IPS DF 4.7 (cell line): ENCODE measurements around the gene ALKBH3.

Experiments used
- DNase-seq: peaks from one replicate; pipeline ENCODE4 v3.0.0-alpha.2; 2013; ENCODE audit warnings: low spot score; ENCODE audit errors: extremely low read depth

ALKBH3 gene

DNA sequence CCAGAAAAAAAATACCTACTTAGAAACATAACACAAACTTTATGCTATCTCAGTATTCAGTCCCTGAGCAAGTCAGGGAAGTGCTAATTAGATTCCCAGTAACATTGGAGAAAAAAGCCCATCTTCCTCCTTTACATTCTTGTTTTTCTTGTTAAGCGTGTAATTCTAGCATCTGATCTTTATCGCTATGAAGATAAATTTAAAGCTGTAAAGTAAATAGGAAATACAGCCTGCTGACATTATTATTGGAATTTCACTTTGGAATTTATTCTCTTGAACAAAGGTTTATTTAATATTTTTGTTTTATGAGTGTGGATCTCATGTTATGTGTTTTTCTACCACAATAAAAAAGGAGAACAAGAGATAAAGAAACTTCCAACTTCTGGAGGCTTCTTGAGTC, 13.9 kb downstream of the ALKBH3 start:
- no peak for DNase-seq

DNA sequence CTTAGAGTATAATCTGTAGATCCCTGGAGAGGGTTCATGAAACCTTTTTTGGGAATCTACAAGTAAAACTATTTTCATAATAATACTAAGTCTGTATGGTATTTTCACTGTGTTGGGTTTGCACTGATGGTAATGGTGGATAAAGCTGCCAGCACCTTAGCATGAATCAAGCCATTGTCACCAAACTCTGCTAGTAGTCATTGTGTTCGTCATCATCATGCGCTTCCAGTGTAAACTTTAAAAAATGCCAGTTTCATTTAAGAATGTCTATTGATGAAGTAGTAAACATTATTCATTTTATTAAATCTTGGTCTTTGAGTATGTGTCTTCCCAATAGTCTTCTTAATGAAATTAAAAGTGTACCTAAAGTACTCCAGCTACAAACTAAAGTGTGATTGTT, 15.0 kb downstream of the ALKBH3 start:
- DNase-seq: no peak

- DNase-seq: no peak
These were observed 17.9 kb downstream of the ALKBH3 start for GRCh38 chr11:43898574-43898973.

GRCh38 chr11:43899094-43899493, 18.5 kb downstream of the ALKBH3 start:
- no peak for DNase-seq

DNA sequence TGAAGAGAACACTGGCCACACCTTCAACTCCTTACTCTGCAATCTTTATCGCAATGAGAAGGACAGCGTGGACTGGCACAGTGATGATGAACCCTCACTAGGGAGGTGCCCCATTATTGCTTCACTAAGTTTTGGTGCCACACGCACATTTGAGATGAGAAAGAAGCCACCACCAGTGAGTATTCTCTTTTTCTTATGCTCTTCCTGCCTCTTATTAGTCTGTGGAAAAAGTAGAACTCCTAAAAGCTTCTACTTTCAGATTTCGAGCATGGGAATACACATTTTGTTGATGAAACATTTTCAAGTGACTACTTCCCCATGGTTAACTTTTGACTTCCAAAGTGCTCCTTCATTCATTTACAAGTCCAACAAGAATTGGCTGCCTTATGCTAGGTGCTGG, 20.9 kb downstream of the ALKBH3 start:
- DNase-seq: no peak

- DNase-seq: no peak
These were observed 22.4 kb downstream of the ALKBH3 start for GRCh38 chr11:43903078-43903477.

GRCh38 chr11:43903969-43904368, 23.3 kb downstream of the ALKBH3 start:
- DNase-seq: no peak

DNA sequence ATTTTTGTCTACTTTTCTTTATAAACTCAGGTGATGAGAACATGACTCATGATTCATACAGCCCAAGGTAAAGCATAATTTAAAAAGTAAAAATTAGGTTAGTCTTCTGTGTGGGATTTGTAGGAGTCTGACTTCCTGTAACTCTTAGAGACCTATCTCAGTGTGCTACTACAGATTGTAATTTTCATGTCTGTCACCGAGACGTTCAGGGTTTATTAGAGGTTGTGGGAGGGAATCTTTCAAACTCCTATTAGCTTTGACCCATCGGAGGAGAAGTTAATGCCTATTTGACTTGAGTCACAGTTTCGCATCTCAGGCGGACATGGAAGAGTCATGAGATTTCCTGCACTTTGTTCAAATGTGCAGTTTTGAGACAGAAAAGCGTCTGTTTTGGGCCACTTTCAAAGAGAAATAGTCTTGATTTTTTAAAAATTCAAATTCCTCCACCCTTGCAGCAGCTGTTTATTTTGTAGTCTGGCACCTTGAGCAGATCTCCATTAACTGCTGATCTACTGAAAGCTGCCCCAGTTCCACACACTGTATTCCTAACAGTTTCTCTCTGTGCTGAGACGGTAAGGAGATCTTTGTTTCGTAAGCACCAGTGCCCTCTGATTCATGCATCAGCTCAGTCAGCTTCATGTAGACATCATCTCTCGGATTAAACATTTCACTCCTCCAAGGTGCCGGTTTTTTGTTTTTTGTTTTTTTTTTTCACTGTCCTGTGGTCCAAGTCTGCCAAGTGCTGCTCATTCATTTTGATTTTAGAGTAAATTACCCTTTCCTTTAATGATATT, 24.3 kb downstream of the ALKBH3 start:
- DNase-seq: no peak

GRCh38 chr11:43905813-43906241, 25.2 kb downstream of the ALKBH3 start:
- no peak for DNase-seq

GRCh38 chr11:43907028-43907975, 26.7 kb downstream of the ALKBH3 start:
- DNase-seq: no peak

DNA sequence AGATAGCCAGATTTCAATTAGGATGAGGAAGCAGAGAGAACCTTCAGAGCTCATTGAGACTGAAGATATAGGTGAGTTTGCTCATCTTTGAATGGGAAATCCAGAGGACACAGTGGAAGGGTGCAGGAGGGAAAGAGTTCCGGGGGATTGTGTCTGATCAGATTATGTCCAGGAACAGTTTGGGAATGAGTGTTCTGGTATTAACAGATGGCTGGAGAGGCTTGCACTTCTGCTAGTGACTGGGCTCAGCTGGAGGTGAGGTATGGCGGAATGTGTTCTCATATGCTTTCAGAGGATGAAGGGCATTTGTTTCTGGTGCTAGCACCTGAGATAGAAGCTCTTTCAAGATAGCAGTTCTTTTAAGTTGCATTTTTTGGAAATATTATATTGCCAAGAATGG, 27.6 kb downstream of the ALKBH3 start:
- no peak for DNase-seq

GRCh38 chr11:43908683-43909082, 28.1 kb downstream of the ALKBH3 start:
- DNase-seq: no peak

GRCh38 chr11:43913829-43914380, 33.3 kb downstream of the ALKBH3 start:
- DNase-seq: no peak

DNA sequence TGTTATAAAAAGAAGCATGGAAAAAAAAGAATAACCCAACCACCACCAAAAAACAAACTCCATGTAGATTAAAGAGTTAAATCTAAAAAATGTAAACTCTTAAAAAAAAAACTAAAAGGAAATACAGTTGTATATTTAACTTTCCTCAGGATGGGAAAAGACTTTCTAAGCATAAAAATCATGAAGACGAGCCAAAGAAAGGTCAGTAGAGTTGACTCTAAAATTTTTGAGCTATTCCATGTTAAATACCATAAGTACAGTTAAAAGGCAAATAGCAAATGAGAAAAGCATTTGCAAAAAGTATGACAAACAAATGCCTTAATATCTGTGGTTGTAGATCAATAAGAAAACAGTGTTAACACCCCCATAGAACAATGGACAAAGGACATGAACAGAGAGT, 33.8 kb downstream of the ALKBH3 start:
- DNase-seq: no peak

DNA sequence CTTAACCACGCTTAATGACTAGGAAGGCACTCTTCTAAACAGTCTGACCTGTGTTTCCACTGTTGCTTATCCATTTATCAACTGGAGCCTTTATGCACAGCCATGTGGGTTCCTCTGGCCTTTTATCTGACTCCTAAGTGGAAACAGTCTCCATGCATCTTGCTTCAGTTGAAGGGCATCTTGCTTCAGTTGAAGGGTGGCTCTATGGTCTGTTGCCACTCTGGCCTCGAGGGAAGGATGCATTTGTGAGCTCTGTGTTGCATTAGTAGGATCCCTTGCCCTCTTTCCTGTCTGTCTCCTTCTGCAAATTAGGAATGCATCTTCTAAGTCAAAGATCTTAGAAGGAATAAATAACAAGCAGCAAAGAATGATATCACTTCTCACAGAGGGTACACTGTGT, 36.0 kb downstream of the ALKBH3 start:
- no peak for DNase-seq

DNA sequence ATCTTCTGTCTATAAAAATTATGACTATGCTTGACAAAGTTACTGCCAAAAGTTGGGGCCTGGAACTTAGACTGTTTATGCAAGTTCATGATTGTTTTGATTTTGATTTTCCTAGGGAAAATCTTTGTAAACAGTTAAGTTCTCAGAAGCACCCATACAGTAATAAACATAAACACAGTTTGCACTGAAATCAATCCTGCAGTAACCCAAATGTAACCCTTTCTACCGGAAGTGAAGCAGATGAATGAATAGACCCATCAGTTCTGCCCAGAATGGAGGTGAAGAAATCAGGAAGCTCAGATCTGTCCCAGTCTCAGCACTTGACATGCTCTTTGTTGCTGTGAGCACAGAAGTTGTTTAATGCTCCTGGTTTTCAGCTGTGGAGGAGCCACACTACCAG, 37.2 kb downstream of the ALKBH3 start:
- DNase-seq: no peak

GRCh38 chr11:43918662-43919061, 38.0 kb downstream of the ALKBH3 start:
- DNase-seq: no peak

DNA sequence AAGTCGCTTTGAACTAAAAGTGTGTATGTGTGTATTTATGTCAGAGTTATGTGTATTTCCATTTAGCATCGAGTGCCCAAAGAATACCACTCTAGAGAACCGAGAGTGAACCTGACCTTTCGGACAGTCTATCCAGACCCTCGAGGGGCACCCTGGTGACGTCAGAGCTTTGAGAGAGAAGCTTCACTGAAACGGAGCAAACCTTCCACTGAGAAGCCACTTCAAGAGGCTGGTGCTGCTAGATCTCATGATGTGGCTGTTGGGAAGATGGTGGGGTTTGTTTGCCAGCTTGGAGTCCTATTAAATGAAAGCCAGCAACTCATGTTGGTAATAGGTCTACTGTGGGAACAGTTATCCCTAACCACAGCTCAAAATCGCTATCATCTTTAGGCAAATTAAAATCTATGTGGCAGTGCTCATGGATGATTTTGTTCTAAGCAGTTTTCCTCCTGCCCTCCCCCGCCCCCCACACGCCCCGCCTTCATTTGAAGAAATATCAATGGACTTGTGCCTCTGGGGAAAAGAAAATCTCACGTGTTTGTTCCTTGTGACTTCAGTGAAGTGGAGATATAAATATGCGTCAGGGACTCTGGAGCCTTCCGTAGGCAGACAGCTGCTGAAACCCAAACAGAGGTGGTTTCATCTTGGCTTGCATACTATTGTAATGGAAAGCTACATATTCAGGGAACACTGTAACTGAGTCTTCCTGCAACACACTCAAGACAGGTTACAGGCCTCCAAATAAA, 39.4 kb downstream of the ALKBH3 start:
- no peak for DNase-seq

DNA sequence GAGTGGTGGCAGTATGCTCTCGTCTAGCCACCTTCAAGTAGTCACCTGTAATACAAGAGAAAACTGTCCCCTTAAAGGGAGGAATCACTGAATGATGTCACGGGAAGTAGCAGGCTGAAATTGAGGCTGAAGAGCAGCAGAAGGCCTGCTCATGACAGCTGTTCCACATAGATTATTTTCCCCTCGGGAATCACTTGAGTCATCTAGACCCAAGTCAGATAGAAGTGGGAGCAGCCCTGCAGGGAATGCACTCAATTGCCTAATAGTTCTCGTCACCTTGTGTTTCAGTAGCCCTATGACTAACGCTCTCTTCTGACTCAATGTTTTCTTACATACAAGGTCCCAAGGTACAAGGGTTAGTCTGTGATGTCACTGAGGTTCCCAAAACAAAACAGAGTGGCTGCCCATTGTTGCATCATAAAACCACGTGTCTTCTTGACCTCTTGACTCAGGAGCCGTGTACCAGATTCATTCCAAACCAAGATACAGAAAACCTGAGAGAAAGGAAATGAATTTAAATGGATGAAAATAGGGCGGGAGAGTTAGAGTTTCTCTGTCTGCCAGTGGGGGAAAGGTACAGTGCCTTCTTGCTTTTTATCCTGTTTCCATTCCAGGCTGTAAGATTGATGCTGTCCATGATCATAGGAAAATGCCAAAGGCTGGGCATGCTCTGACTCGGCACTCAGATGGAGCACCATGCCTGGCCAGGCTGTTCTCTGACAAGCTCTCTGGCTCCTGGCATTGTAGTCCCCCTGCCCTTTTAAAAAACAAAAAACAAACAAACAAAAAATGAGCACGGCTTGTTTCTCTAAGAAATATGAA, 40.2 kb downstream of the ALKBH3 start:
- DNase-seq: no peak

GRCh38 chr11:43921561-43922294, 41.1 kb downstream of the ALKBH3 start:
- DNase-seq: no peak
